ENCODE measurements around the gene INPP5J.
"Not testable (repeated sequence)": the region's sequence is repeated elsewhere in the genome, so short reads cannot be mapped to it uniquely, and the experiment has no call there.

Gene INPP5J

DNA sequence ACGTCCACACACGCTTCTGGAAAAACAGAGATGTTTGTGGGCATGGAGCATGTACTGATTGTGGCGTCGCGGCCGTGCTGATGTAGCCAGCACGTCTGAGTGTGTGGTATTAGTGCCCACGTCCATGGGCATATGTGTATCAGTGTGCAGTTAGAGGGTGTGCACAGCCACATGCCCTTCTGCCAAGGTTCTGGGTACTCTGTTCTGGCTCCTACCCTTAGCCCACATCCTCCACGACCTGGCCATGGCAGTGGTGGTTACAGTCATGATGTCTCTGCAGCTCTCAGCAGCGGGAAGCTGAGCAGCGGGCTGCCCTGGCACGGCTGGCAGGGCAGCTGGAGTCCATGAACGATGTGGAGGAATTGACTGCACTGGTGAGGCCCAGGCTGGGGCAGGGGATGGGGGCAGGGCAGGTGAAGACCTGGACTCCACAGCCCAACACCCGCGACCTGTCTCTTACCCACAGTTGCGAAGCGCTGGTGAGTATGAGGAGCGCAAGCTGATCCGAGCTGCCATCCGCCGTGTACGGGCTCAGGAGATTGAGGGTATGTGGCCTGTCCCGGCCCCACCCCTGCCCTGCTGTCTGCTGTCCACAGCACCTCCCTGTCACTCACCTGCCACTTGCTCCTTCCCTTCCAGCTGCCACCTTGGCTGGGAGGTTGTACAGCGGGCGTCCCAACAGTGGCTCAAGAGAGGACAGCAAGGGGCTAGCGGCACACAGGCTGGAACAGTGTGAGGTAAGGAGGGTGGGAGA lies 34.4 kb upstream of the INPP5J start:
- no peak for DNase-seq (ENCODE audit: low read depth)

DNA sequence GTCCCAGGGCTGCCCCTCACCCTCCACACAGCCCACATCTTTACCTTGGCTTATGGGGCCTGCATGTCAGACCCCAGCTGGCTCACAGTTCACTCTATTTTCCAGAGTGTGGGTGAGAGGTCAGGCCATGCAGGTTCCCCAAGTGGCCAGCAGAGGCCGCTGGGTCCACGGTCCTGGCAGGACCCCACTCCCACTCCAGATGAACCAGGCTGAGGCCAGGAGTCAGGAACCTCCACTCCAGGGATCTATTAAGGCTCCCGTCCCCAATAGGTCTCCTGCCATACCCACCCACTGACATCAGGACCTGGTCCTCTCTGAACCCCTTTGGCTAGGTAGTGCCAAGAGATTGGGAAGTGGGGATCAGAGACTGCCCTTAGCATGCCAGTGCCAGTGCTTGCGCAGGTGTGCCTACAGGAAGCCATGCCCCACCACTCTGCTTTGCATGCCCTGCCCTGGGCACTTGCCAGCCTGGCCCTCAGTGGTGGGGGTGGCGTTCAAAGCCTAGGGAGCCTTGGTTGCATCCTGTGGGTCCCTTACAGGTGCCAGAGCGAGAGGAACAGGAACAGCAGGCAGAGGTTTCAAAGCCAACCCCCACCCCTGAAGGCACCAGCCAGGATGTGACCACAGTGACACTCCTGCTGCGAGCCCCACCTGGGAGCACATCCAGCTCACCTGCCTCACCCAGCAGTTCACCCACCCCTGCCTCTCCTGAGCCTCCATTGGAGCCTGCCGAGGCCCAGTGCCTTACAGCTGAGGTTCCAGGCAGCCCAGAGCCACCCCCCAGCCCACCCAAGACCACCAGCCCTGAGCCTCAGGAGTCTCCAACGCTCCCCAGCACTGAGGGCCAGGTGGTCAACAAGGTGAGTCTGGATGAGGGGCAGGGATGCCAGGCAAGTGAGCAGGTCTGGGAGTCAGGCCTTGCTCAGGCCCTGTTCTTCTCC lies 33.3 kb upstream of the INPP5J start:
- no peak for DNase-seq (ENCODE audit: low read depth)

DNA sequence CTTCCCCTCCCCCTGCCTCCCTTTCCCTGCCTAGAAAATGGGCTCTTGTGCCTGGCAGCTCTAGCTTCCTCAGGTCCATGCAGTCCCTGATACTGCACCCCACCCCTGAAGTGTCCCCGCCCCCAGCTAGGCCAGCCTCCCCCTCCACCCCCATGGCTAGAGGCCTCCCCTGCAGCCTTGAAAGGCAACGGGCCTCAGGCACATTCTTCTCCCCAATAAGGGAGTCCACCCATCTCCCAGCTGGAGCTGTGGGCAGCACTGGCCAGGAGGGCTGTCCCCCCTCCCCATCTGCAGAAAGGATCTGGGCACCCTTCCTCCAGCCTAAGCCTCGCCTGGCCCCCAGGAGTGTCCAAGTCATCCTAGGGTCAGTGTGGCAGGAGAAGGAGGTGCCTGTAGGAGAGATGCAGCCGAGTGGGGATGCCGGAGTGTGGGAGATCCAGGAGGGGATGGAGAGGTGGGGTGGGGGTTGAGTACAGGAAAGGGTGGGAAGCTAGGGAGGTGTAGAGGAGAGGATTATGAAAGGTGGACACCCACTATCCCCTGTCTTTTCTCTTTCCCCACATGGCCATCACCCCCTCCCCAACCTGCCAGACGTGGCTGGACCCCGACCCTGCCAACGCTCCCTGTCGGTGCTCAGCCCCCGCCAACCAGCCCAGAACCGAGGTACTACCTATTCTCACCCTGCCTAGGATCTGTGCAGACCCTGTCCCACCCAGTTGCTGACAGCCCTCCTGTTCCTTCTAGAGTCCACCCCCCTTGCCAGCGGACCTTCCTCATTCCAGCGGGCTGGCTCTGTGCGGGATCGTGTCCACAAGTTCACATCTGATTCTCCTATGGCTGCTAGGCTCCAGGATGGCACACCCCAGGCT lies 32.3 kb upstream of the INPP5J start:
- no peak for DNase-seq (ENCODE audit: low read depth)

DNA sequence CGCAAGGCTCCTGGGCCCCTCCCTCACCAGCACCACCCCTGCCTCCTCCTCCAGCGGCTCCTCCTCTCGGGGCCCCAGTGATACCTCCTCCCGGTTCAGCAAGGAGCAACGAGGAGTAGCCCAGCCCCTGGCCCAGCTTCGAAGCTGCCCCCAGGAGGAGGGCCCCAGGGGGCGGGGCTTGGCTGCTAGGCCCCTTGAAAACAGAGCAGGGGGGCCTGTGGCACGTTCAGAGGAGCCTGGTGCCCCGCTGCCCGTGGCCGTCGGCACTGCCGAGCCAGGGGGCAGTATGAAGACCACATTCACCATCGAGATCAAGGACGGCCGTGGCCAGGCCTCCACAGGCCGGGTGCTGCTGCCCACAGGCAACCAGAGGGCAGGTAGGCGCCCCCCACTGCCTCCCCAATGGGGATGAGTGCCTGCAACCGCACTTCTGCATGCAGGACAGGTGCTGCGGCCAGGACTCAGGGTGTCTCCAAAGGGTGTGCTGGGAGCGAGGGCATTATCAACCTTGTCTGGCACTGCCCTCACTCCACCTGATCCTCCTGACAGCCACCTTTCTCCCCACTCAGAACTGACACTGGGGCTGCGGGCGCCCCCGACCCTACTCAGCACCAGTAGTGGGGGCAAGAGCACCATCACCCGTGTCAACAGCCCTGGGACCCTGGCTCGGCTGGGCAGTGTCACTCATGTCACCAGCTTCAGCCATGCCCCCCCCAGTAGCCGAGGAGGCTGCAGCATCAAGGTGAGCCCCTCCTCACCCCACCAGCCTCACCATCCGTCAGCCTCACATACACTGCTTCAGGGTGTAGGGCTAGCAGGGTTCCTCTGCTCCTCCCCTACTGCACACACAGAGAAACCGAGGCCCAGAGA lies 31.4 kb upstream of the INPP5J start:
- DNase-seq (ENCODE audit: low read depth): no peak

DNA sequence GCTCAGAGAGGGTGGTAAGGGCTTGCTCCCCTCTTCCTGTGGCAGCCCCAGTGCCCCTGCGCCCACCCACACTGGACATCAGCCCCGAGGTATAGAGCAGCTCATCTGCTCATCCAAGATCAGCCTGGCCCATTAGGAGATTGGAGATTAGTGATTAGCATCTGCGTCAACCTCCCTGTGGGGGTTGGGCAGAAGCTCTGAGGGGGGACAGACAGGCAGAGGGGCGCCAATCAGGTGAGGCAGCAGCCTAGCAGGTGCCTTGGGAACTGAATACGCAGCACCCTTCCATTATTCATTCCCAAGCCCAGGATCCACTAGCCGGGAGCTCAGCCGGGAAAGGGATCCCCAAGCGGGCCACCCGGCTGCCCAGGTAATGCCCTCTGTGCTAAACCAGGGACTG lies 30.6 kb upstream of the INPP5J start:
- DNase-seq (ENCODE audit: low read depth): no peak

DNA sequence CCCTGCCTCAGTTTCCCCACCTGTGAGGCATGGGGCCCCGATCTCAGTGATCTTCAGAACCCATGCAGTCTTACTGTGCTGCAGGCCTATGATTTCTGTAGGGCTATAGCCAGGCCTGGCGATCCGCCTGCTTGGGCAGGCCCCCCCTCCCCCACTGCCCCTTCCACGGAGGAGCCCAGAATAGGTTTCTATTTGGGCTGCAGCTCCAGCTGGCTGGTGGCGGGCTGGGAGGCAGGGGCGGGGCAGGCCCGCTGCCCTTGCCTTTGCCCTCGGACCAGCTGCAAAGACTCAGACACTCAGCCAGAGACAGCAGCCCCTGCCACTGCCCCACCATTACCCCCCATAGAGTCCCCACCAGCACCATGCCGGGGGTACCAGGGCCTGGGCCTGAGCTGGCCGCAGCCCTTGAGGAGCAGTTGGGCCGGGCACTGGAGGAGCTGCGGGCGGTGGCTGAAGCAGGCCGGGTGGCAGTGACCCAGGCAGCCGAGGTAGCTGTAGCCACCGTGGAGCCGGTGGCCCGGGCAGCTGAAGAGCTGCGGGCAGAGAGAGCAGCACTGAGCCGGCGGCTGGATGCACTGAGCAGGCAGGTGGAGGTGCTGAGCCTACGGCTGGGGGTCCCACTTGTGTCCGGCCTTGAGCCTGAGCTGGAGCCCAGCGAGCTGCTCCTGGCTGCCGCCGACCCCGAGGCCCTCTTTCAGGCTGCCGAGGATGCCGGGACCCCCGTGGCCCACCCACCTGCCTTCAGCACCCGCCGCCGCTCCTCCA lies 29.5 kb upstream of the INPP5J start:
- no peak for DNase-seq (ENCODE audit: low read depth)

DNA sequence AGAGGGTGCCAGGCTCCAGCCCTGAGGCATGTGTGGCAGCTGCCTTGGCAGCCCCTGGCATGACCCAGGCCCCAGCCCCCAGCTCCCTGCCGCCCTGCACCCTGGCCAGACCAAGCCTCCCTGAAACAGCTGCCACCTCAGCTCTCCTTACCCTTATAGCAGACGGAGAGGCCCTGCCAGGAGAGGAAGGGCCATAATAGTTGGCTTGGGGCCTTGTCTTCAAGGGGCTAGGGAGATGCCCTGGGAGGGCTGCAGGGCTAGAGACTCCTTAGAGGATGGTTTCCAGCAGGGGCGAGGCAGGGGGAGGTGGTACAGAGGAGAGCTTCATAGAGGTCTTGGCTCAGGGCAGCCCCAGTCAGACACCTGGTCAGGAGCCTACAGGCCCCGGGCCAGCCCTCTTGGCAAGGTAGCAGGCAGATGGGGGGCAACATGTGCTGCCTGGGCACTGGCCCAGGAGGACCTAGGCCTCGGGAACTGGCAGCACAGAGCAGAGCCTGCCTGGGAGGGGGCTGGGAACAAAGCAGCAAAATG lies 28.7 kb upstream of the INPP5J start:
- no peak for DNase-seq (ENCODE audit: low read depth)

DNA sequence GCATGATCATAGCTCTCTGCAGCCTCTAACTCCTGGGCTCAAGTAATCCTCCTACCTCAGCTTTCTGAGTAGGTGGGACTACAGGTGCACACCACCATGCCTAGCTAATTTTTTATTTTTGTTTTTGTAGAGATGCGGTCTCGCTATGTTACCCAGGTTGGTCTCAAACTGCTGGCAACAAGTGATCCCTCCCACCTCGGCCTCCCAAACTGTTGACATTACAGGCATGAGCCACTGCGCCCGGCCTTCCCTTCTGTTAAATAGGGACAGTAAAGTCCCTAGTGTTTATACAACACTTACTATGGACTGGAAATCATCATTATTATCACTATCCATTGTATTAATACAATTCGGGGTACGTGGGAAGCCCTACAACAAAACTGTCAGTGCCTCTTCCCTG lies 28.0 kb upstream of the INPP5J start:
- DNase-seq (ENCODE audit: low read depth): no peak

DNA sequence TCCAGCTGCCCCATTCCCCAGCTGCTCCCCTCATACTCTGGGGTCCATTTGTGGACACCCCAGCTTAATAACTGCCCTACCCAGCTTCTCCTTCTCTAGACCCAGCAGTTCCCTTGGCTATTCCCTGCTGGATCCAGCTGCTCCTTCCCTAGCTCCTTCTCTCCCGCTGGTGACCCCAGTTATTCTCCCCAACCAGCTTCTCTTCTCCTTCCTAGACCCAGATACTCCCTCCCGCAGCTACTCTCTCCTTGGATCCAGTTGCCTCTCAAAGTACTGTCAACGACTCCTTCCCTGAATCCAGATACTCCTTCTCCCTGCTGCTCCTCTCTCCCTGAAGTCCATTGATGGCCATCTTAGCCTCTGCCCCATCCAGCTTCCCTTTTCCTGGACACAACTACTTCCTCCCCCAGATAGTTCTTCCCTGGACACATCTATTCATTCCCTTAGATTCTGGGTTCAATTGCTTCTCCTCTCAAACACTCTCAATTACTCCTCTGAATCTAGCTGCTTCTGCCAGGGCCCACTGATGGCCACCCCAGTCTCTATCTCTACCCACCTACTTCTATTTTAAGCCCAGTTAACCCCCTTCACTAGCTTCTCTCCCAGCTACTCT lies 27.0 kb upstream of the INPP5J start:
- DNase-seq (ENCODE audit: low read depth): no peak

DNA sequence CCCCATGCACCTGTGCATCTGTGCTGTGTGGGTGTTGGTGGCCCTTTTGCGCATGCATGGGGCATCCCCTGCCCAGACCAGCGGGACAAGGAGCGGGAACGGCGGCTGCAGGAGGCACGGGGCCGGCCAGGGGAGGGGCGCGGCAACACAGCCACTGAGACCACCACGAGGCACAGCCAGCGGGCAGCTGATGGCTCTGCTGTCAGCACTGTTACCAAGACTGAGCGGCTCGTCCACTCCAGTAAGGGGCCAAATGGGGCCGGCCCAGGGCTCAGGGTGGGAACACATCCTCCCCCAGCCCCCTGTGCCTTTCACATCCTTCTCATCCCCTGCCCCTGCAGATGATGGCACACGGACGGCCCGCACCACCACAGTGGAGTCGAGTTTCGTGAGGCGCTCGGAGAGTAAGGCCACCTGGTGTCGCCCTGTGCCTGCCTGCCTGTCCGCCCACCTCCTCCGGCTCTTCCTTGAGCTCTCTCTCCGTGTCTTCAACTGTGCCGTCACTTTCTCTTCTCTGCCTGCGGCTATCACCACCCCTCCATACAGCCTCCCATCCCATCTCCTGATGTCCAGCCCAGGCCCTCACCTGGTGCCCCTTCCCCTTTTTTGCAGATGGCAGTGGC lies 26.0 kb upstream of the INPP5J start:
- no peak for DNase-seq (ENCODE audit: low read depth)

DNA sequence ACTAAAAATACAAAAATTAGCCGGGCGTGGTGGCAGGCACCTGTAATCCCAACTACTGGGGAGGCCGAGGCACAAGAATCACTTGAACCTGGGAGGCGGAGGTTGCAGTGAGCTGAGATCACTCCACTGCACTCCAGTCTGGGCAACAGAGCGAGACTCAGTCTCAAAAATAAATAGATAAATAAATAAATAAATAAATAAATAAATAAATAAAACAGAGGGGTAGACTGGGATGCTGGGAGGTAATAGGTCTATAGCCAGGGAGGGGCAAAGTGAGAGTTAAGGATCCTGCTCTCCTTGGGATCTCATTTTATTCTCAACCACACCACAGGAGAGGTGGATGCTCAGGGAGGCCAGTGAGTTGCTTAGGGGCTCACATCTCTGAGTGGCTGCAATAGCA lies 25.2 kb upstream of the INPP5J start:
- not testable (repeated sequence) for DNase-seq (ENCODE audit: low read depth)

DNA sequence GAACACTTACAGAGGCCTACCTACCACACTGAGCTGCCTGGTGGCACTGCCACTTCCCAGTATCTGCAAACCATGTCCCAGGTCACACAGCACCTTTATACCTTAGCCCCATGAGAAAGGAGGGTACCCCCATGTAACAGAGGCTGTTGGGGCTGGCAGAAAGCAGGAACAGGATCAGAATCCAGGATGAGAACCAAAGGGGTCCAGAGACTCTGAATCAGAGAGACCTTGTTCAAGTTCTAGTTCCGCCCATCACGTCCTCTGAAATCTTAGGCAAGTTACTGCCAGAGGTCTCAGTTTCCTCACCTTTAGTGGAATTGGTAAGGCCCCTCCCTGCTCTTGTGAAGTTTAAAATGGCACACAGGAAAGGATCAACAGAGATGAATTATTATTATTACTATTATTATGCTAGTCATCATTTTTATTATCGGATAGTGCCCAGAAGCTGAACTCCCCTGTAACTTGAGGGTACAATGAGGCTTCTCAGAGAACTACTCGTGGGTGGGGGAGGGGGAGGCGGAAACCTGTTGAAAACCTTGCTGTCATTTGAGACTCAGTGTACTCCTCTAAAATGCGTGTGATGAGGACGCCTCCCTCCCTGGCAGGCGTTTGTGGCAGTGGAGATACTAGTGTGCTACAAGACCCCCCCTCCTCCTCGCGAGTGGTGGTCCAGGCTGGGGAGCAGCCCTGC lies 24.7 kb upstream of the INPP5J start:
- DNase-seq (ENCODE audit: low read depth): no peak

DNA sequence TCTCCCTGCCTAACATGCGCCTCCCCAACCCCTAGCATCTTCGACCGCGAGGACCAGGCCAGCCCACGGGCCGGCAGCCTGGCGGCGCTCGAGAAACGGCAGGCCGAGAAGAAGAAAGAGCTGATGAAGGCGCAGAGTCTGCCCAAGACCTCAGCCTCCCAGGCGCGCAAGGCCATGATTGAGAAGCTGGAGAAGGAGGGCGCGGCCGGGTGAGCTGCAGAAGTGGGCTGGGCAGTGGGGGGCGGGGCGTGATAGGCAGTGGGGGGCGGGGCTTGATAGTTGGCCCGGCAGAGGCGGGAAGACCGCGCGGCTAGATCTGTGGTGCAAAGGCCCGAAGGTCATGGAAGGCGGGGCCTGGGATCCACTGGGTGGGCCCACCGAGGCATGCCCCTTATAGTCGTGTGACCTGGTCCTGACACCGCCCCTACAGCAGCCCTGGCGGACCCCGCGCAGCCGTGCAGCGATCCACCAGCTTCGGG lies 24.1 kb upstream of the INPP5J start:
- no peak for DNase-seq (ENCODE audit: low read depth)

DNA sequence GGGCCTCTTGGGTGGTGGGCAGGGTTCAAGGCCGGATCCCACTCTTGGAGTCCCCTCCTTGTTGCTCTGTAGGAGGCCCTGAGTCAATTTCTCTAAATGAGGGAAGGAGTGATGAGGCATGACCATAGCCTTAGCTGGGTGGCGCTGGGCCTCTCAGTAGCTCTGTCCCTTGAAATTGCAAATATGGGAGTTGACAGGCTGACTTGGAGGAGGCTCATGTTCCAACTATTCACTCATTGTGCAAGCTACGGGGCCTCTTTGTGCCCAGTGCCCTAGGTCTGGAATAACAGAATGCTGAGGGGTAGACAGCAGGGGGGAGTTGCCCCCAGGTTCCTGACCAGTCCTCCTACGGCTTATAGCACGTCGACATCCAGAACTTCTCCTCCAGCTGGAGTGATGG lies 23.4 kb upstream of the INPP5J start:
- DNase-seq (ENCODE audit: low read depth): no peak

DNA sequence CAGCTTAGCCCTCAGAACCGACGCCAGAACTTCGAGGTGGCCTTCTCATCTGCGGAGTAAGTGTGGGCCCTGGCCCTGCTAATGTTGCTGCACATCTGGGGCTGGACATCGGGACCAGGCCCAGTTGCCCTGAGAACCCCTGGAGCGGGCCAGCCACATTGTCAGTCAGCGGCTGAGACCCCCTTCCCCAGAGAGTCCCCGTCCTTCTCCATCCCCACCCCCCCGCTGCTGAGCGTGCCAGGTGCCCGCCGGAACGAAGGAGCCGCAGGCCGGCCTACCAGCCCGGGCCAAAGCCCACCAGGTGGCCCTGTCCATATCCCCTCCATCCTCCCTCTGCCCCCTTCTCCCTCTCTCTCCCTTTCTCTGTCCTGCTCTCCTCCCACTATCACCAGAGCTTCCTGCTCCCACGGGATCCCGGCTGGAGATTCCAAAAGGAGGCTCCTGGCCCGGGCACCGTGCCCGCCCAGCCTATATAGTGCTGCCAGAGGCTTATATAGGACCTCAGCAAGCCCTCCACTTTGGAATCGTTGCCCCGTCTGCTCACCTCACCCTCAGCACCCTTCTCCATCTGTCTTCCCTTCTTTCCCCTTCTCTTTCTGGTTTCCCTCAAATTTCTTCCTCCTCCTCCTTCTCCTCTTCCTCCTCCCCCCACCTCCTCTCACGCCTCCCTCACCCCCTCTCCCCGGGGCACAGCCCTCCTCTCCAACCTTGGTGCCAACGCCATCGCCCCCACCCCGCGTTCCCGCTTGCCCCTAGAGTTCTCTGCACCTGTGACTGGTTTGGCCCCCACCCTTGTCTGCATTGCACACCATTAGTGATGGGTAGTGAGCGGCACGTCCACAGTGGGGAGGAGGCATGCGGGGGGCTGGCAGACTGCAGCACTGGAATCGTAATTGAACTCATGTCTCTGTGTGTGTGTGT lies 22.7 kb upstream of the INPP5J start:
- no peak for DNase-seq (ENCODE audit: low read depth)

DNA sequence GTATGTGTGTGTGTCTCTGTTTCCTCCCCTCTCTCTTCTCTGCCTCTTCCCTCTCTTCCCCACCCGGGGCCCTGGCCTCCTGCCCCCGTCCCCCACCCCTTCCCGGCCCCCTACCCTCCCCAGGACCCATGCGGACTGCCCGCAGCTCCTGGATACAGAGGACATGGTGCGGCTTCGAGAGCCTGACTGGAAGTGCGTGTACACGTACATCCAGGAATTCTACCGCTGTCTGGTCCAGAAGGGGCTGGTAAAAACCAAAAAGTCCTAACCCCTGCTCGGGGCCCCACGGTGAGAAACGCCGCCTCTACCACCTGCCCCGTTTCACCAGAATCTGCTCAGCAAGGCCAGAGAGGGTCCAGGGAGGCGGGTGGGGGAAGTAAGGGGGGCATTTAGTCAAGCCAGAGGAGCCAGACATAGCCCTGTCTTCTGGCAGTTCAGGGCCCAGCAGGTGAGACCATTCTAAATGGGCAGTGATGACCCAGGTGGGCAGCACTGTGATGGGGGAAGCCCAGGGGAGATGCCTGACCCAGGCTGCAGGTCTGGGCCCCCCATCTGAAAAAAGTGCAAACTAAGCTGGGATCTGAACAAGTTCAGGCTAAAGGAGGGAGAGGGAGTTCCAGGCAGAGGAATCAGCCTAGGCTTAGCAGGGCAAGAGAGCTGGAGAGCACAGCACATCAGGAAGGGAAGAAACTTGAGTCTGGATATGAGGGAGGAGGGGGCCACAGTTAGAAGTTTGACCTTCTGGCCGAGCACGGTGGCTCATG lies 21.8 kb upstream of the INPP5J start:
- DNase-seq (ENCODE audit: low read depth): no peak
